Measurements from ENCODE around the gene RALGAPA2. TPM values are rescaled to one million over a fixed set of nuclear protein-coding genes. Genes with fewer than 3 reads are reported as not detected.

Gene RALGAPA2
- total and polyA plus RNA-seq, 8 donors = 34.5 to 79.8 (median 43.1) TPM

GRCh38 chr20:20663841-20664240 is 48.6 kb downstream of the RALGAPA2 start:
- H3K4me3 ChIP-seq = no peak overlapping the region
- DNase-seq = no peak
- no peaks in the 10 kb centered on the region for H3K9me3 ChIP-seq
- H3K4me1 ChIP-seq = peaks cover 10 to 44% of the 10 kb centered on the region in 2 donors
- H3K36me3 ChIP-seq = no peaks in the 10 kb centered on the region
- intact Hi-C loops (cut with DNase I) = no loop called here
- H3K27ac ChIP-seq = no peak overlapping the region
- TF ChIP-seq, protein P1, sequence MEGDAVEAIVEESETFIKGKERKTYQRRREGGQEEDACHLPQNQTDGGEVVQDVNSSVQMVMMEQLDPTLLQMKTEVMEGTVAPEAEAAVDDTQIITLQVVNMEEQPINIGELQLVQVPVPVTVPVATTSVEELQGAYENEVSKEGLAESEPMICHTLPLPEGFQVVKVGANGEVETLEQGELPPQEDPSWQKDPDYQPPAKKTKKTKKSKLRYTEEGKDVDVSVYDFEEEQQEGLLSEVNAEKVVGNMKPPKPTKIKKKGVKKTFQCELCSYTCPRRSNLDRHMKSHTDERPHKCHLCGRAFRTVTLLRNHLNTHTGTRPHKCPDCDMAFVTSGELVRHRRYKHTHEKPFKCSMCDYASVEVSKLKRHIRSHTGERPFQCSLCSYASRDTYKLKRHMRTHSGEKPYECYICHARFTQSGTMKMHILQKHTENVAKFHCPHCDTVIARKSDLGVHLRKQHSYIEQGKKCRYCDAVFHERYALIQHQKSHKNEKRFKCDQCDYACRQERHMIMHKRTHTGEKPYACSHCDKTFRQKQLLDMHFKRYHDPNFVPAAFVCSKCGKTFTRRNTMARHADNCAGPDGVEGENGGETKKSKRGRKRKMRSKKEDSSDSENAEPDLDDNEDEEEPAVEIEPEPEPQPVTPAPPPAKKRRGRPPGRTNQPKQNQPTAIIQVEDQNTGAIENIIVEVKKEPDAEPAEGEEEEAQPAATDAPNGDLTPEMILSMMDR (IDR thresholded peaks at IDR 0.05) = no peak
- no peak for ATAC-seq
- no peaks in the 10 kb centered on the region for H3K27me3 ChIP-seq

DNA sequence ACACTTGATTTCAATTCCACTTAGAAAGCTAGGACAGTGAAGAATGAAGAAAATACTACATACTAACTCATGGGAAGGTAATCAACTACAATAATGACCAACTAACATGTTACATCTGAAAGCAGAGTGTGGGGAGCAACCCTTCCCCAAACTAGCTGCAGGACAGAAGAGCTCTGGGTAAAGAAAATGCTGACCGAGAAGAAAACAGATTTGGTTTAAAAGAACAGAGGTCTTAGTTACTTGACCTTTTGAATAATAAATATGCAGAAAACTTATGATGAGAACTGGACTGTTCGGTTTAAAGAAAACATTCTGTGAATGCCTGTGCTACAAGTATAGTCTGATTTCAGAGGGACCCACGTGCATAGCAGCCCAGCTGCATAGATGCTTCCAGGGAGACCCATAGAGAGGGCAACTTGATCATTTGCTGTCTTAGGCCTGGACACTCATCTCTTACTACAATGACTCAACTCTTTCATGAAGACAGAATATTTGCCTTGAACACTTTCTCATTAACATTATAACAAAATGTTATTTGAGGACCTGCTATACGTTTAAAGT is 53.5 kb downstream of the RALGAPA2 start:
- Histone ChIP-seq H3K9me3 (no peaks in the 10 kb centered on the region), H3K36me3 (no peaks in the 10 kb centered on the region), H3K27ac (no peak overlapping the region), H3K4me1 (peaks cover 0 to 4% of the 10 kb centered on the region in 2 donors), H3K27me3 (no peaks in the 10 kb centered on the region), H3K4me3 (no peak overlapping the region)
- DNase-seq (no peak), ATAC-seq (no peak)
- TF ChIP-seq, protein P1 (IDR thresholded peaks at IDR 0.05) = no peak
- intact Hi-C loops (cut with DNase I) = no loop called here

GRCh38 chr20:20658123-20658522 is 54.3 kb downstream of the RALGAPA2 start:
- Histone ChIP-seq H3K4me3 (no peak overlapping the region), H3K4me1 (peaks cover 0 to 4% of the 10 kb centered on the region in 2 donors), H3K36me3 (no peaks in the 10 kb centered on the region), H3K27ac (no peak overlapping the region), H3K27me3 (no peaks in the 10 kb centered on the region), H3K9me3 (no peaks in the 10 kb centered on the region)
- DNase-seq = no peak
- no peak for ATAC-seq
- intact Hi-C loops (cut with DNase I) = no loop called here
- TF ChIP-seq, protein P1 (IDR thresholded peaks at IDR 0.05) = no peak

DNA sequence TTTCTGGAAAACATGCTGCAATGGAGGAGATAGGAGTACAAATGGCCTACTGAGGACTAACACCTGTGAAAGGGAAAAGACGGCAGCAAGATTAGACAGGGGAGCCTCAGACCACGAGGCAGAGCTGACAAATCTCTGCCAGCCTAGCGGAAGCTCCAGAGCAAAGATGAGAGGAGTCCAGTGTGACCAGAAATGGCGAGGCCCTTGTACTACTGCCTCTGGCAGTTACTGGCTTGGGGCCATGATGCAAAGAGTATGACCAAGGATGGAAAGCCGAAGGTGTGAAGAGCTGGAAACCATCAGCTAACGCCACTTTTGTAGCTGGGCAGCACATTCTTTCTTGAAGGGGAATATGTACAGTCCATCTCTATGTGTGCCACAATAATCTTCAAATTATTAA is 55.4 kb downstream of the RALGAPA2 start:
- Histone ChIP-seq H3K9me3 (no peaks in the 10 kb centered on the region), H3K36me3 (peaks cover 0 to 4% of the 10 kb centered on the region in 2 donors), H3K4me1 (peaks cover 0 to 4% of the 10 kb centered on the region in 2 donors), H3K27ac (no peak overlapping the region), H3K27me3 (no peaks in the 10 kb centered on the region), H3K4me3 (no peak overlapping the region)
- TF ChIP-seq, protein P1 (IDR thresholded peaks at IDR 0.05) = no peak
- no peak for ATAC-seq
- intact Hi-C loops (cut with DNase I) = no loop called here
- no peak for DNase-seq

GRCh38 chr20:20655883-20656282 is 56.6 kb downstream of the RALGAPA2 start:
- Histone ChIP-seq H3K4me1 (peaks cover 0 to 4% of the 10 kb centered on the region in 2 donors), H3K9me3 (no peaks in the 10 kb centered on the region), H3K27ac (no peak overlapping the region), H3K27me3 (no peaks in the 10 kb centered on the region), H3K4me3 (no peak overlapping the region), H3K36me3 (peaks cover 0 to 4% of the 10 kb centered on the region in 2 donors)
- no peak for DNase-seq
- intact Hi-C loops (cut with DNase I) = no loop called here
- TF ChIP-seq, protein P1 (IDR thresholded peaks at IDR 0.05) = no peak
- ATAC-seq = no peak
